ENCODE data around the gene SLAMF8.

SLAMF8 gene

DNA sequence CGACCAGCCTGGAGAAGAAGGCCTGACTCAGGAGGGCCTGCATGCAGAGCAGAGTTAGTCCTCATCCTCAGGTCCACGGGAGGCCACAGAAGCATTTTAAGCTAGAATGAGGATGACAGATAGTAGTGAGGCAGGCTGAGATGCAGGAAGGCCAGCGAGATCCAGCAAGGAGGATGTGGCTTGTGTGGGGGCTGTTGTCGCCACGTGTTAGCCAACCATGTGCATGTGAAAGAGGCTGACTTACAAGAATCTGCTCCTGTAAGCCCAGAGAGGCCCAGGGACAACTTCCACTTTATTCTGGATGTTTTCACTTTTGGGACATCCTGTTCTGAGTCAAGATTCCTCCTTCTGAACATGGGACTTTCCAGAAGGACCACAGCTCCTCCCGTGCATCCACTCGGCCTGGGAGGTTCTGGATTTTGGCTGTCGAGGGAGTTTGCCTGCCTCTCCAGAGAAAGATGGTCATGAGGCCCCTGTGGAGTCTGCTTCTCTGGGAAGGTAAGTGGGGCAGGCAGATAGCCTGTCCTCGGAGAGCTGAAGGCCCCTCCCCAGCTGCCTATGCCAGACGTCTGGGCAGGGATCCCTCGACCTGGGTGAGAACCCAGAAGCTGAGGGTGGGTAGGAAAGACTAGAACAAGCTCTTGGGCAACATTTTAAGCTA is at the start of gene SLAMF8:
TSS of gene SLAMF8 (plus strand) at position 433 of the 661 bp plus-strand sequence. CDS start at position 459, 26 bp downstream.
- no peak for DNase-seq

DNA sequence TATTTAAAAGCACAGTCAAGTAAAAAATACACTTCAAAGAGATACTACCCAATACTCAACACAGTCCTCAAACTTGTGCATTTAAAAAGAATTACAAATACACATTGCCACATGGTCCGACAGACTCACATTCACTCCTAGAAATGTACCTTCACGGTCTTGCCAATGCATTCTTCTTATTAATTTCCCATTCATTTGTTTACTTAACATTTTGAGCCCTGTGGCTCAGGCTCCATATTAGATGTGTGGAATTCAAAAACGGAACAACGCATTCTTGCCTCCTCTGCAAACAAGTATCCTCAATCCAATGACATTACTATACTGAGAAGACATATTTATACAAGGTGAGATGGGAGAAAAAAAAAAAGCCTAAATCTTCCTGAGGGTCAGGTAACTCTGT is 48.4 kb upstream of the SLAMF8 start:
- no peak for DNase-seq

DNA sequence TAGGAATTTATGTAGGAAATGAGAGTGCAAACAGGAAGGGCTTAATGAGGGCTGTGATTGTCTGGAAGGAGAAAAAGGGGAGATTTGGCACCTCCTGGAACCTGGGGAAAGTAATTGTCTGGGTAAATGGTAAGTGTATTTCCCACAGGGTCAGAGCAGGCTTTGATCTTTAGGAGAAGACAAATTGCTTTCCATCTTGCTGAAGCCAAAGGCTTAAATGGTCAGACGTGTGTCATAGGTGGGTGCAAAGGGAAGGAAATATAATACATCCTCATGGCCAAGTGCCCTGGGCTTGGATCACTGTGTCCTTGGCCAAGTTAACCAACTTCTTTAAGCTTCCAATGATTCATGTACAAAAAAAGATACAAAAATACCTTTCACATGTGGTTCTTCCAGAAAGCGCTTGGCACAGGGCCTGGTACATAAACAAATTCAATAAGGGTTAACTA is 47.2 kb upstream of the SLAMF8 start:
- peak in 1 of 2 experiments; percentile 92 for DNase-seq

DNA sequence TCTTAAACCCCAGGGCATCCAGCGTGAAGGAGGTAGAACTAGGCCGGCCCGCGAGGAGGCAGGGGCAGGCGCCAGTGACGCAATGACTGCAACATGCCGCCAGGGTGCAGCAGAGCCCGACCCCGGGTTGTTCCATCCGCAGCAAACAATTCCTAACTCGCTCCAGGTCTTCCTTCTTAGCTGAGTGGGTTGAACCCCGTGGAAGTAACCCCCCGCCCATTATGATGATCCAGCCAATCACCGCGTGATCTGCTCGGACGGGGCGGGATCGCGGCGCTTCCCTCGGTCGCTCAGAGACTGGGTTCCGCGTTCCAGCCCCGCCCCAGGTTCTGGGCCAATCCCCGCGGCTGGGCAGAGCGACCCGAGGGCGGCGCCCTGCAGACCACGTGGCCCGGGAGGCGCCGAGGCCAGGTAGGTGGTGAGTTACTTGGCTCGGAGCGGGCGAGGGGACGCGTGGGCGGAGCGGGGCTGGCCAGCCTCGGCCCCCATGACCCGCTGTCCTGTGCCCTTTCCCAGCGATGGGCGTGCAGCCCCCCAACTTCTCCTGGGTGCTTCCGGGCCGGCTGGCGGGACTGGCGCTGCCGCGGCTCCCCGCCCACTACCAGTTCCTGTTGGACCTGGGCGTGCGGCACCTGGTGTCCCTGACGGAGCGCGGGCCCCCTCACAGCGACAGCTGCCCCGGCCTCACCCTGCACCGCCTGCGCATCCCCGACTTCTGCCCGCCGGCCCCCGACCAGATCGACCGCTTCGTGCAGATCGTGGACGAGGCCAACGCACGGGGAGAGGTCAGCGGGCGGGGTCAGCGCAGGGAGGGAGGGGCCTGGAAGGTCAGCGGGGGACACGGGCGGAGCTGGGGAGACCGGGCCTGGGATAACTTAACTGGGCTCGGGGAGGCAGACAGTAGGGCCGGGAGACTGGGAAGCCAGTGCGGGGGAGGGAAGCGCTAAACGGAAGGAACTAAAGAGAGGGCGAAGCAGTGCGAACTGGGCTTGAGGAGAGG is 45.8 kb upstream of the SLAMF8 start, which contains the start of gene DUSP23:
TSS of gene DUSP23 (plus strand) at position 380 of the 1,000 bp plus-strand sequence. CDS start at position 519, 139 bp downstream.
- peak; percentile 99 to 100 for DNase-seq

GRCh38 chr1:159781992-159782391 is 44.7 kb upstream of the SLAMF8 start:
- DNase-seq: no peak

GRCh38 chr1:159783724-159784123 is 42.9 kb upstream of the SLAMF8 start:
- no peak for DNase-seq

- DNase-seq: no peak
Observed at GRCh38 chr1:159786465-159786864, 40.2 kb upstream of the SLAMF8 start.

DNA sequence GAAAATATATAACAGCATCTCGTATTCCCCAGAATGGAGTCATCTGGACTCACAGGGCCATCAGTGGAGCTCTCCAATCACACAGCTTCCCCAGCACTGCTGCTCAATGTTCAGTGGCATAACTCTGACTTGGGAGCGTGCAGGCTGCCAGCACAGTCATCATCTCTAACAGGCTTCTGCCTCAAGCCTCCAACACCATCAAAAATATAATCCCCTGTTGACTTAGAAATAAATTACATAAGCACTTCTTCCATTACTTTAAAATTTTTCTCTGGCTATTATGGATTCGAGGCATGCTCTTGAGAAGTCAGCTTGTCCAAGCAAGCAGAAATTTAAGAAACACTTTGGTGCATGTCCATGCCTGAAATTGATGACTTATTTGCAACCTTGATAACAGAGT is 39.7 kb upstream of the SLAMF8 start:
- DNase-seq: no peak

GRCh38 chr1:159790237-159790917 is 36.3 kb upstream of the SLAMF8 start:
- DNase-seq: peak; percentile 83 to 94

DNA sequence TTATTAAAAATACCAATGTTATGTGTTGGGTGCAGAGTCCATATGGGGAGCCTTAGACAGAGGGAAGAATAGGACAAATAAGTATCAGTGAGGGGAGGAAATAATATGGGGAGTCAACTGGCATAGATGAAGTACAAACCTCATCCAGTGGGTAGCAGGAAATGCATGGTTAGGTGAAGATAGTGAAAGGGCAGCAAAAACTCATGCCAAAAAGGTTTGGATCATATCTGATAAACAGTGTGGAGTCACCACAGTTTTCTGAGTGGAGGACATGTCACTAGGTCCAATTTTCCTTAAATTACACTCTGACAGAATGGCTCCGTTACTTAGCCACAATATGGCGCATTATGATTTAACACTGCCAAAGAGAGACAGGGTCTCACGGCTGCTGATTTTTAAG is 35.6 kb upstream of the SLAMF8 start:
- no peak for DNase-seq

DNA sequence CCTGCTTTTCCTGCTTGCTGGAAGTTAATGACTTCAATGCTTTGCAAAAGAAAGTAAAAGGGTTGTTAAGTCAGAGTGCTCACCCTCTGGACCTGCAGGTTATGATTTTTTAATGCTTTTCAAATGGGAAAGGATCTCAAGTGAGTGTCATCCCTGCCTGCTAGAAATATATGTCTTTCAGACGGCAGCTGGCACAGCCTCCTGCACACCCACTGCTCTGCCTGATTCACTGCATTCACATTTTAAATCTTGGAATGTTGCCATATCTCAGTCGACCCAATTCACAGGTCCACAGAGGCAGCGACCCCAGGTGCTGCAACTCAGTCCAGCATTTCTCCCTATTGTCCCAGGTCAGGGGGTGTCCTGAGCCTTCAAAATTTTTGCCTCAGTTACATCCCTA is 35.2 kb upstream of the SLAMF8 start:
- DNase-seq: no peak

DNA sequence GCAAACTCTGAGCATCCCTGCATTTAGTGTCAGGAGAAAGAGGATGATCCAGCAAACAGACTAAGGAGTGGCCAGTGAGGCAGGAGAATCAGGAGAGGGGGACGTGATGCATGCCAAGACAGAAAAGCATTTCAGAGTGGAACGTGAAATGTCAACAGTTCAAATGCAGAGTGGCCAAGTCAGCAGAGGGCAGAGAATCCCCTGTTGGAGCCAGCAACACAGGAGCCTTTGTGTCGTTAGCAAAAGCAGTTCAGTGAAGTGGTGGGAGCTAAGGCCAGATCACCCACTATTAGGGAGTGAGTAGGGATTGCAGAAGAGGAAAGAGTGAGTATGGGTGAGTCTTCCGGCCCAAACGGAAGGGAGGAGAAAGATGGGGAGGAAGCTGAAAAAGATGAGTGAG is 31.1 kb upstream of the SLAMF8 start:
- DNase-seq: no peak

GRCh38 chr1:159798893-159799292 is 27.8 kb upstream of the SLAMF8 start:
- peak; percentile 92 to 97 for DNase-seq

DNA sequence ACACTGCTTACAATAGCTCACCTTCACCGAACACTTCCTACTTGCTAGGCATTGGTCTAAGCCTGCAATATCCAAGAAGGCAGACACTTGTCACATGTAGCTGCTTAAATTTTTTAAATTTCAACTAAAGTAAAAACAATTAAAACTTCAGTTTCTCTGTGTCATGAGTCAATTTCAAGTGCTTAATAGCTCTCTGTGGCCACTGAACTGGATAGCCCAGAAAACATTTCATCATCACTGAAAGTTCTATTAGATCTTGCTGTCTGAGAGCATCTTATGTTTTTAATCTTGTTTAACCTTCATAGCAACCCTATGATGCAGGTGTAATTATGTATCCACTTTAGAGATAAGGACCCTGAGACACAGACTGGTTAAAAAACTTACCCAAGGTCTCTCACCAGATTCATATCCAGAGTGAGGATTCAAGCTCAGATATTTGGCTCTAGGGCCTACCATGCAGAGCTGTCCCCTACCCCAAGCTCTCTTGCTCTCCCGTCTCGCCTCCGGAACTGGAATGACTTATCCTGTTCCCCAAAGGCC is 27.2 kb upstream of the SLAMF8 start:
- no peak for DNase-seq

DNA sequence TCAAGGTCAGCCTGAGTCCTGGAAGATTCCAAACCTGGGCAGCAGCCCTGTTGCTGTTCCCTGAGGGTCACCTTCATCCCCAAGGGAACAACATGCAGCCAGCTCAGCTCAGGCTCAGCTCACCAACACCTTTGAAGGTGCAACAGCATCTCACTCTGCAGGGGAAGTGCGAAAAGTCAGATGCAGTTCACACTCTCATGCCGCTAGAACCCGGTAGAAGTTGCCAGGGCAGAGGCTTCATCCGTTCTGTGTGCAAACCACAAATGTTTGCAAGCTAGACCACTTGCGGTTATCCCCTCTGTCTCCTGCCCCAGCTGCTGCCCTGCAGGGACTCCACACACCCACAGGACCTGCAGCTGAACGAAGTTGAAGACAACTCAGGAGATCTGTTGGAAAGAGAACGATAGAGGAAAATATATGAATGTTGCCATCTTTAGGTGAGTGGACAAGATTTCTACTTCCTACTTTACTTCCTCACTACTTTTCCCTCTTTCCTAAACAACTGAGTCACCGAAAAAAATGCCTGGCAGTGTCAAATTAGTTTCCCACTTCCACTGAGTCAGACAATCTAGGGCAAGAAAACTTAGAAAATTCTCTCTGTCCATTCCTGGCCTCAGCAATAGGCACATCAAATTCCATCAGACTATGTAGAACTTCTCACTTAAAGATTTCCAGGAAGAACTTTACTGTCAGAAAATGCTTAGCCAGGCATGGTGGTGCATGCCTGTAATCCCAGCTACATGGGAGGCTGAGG is 26.3 kb upstream of the SLAMF8 start:
- DNase-seq: no peak

- DNase-seq: no peak
Observed at GRCh38 chr1:159802111-159802510, 24.6 kb upstream of the SLAMF8 start, which contains the start of gene FCRL6. FCRL6 (plus strand) TSS chr1:159802360; CDS start chr1:159802425, 65 bp downstream.

GRCh38 chr1:159803956-159804689 is 22.6 kb upstream of the SLAMF8 start:
- DNase-seq: no peak

GRCh38 chr1:159804924-159805323 is 21.7 kb upstream of the SLAMF8 start:
- no peak for DNase-seq

DNA sequence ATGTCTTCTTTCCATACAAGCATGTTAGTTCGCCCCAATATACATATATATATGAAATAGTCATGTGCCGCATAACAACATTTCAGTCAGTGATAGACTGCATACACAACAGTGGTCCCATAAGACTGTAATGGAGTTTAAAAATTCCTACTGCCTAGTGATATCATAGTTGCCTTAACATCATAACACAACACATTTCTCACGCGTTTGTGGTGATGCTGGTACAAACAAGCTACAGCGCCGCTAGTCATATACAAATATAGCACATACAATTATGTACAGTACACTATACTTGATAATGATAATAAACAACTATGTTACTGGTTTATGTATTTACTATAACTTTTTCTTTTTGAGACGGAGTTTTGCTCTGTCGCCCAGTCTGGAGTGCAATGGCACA is 10.7 kb upstream of the SLAMF8 start:
- no peak for DNase-seq

DNA sequence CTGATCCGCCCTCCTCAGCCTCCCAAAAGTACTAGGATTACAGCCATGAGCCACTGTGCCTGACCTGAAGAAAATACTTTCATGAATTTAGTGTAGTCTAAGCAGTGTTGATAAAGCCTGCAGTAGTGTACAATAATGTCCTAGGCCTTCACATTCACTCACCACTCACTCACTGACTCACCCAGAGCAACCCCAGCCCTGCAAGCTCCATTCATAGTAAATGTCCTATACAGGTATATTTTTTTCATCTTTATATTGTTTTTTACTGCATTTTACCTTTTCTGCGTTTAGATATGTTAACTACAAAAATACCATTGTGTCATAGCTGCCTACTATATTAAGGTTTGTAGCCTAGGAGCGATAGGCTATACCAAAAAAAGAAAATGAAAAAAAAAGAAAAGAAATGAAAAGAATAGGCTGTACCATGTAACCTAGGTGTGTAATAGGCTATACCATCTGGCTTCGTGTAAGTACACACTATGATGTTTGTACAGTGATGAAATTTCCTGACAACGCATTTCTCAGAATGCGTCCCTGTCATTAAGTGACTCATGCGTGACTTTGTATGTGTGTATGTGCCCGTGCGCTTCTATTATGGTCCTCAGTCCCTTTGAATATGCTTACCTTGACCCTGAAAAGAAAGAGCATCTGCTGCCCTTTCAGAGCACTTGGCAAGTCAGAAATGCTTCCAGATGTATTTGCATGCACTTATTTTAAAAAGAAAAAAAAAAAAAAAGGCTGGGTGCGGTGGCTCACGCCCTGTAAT is 9.2 kb upstream of the SLAMF8 start:
- DNase-seq: peak; percentile 73 to 74
